Neuronal stem cell (in vitro differentiated cells): ENCODE data around the gene ANKRD33B.

Experiments
- DNase-seq: peaks from one replicate; pipeline ENCODE4 v3.0.0-alpha.2; 2013; ENCODE audit warnings: low spot score
- H2AFZ ChIP-seq: one replicate; pipeline ENCODE4 v1.6.1; 2013; ENCODE audit warnings: mild to moderate bottlenecking, low read length, inconsistent platforms
- H2AK5ac ChIP-seq: 2 replicates; pipeline ENCODE4 v1.6.1; 2013; ENCODE audit warnings: low read depth, mild to moderate bottlenecking, inconsistent platforms, low read length, moderate library complexity, mixed read lengths
- H2BK120ac ChIP-seq: 2 replicates; pipeline ENCODE4 v1.6.1; 2013; ENCODE audit warnings: low read depth, mild to moderate bottlenecking, inconsistent platforms, low read length, moderate library complexity, mixed read lengths
- H2BK12ac ChIP-seq: one replicate; pipeline ENCODE4 v1.6.1; 2013; ENCODE audit warnings: low read length, inconsistent platforms
- H2BK15ac ChIP-seq: 2 replicates; pipeline ENCODE4 v1.6.1; 2013; ENCODE audit warnings: mild to moderate bottlenecking, low read length, inconsistent platforms, mixed read lengths
- H2BK5ac ChIP-seq: one replicate; pipeline ENCODE4 v1.6.1; 2013; ENCODE audit warnings: inconsistent platforms, mild to moderate bottlenecking, low read length, moderate library complexity
- H3K14ac ChIP-seq: one replicate; pipeline ENCODE4 v1.6.1; 2013; ENCODE audit warnings: low read length, inconsistent platforms
- H3K18ac ChIP-seq: 2 replicates; pipeline ENCODE4 v1.6.1; 2013; ENCODE audit warnings: low read length, inconsistent platforms
- H3K23ac ChIP-seq: 2 replicates; pipeline ENCODE4 v1.6.1; 2013; ENCODE audit warnings: low read depth, mild to moderate bottlenecking, mixed read lengths, low read length, inconsistent platforms; ENCODE audit not compliant: poor library complexity
- H3K27ac ChIP-seq: replicated peaks from 3 replicates; pipeline ENCODE4 v1.5.1; 2013; ENCODE audit warnings: low read length, inconsistent platforms
- H3K27me3 ChIP-seq, 3 experiments: 2 replicates each; pipeline ENCODE4 v1.6.1; 2013; ENCODE audit warnings: low read length in 3 of 3, mild to moderate bottlenecking in 2 of 3, inconsistent platforms in 1 of 3, low read depth in 1 of 3, mixed read lengths in 1 of 3, moderate library complexity in 1 of 3; ENCODE audit not compliant: control insufficient read depth in 3 of 3, insufficient read depth in 3 of 3
- H3K36me3 ChIP-seq, 2 donors: replicated peaks in 1 of 2; 2 replicates each; pipeline ENCODE4 v1.6.1; 2013; ENCODE audit warnings: low read length in 2 of 2; ENCODE audit not compliant: control insufficient read depth in 2 of 2, insufficient read depth in 2 of 2
- H3K4ac ChIP-seq: 2 replicates; pipeline ENCODE4 v1.6.1; 2013; ENCODE audit warnings: inconsistent platforms, mild to moderate bottlenecking, low read length, moderate library complexity
- H3K4me1 ChIP-seq, 2 donors: 1 replicate in 1 of 2; 2 replicates in 1 of 2; pipeline ENCODE4 v1.6.1; 2013; ENCODE audit warnings: low read length in 2 of 2, low read depth in 1 of 2; ENCODE audit not compliant: control insufficient read depth in 2 of 2, insufficient read depth in 1 of 2
- H3K4me2 ChIP-seq: one replicate; pipeline ENCODE4 v1.6.1; 2013; ENCODE audit warnings: mild to moderate bottlenecking, low read length, inconsistent platforms; ENCODE audit not compliant: insufficient read depth, poor library complexity, severe bottlenecking
- H3K4me3 ChIP-seq, 2 donors: 2 replicates each; pipeline ENCODE4 v1.5.1; 2013; ENCODE audit warnings: low read length in 2 of 2, mild to moderate bottlenecking in 2 of 2, inconsistent platforms in 1 of 2, moderate library complexity in 1 of 2
- H3K79me1 ChIP-seq: one replicate; pipeline ENCODE4 v1.6.1; 2013; ENCODE audit warnings: low read depth, mild to moderate bottlenecking, inconsistent platforms, low read length, moderate library complexity
- H3K9ac ChIP-seq: one replicate; pipeline ENCODE4 v1.6.1; 2013; ENCODE audit warnings: mild to moderate bottlenecking, low read depth, low read length, inconsistent platforms; ENCODE audit not compliant: poor library complexity
- H3K9me3 ChIP-seq, 2 donors: replicated peaks in 1 of 2; 2 replicates each; pipeline versions ENCODE3 to v1.6.1; 2013; ENCODE audit warnings: low read length in 2 of 2, mild to moderate bottlenecking in 2 of 2, inconsistent platforms in 1 of 2, low read depth in 1 of 2, mixed read lengths in 1 of 2, moderate library complexity in 1 of 2; ENCODE audit not compliant: control insufficient read depth in 2 of 2, insufficient read depth in 1 of 2
- H4K8ac ChIP-seq: one replicate; pipeline ENCODE4 v1.6.1; 2013; ENCODE audit warnings: low read depth, mild to moderate bottlenecking, inconsistent platforms, low read length, moderate library complexity
- H4K91ac ChIP-seq: one replicate; pipeline ENCODE4 v1.6.1; 2013; ENCODE audit warnings: low read length, low read depth, mild to moderate bottlenecking, inconsistent platforms; ENCODE audit not compliant: poor library complexity
- WGBS, 2 donors: extraction: QIAGEN DNeasy Blood & Tissue Kit; methylation state at CpG; one replicate each; pipeline ENCODE4 v1.1.7; 2013; ENCODE audit warnings: missing lambda C conversion rate in 2 of 2, mixed read lengths in 1 of 2; ENCODE audit not compliant: insufficient read length in 2 of 2, insufficient replicate concordance in 1 of 2; ENCODE audit errors: extremely low coverage in 2 of 2; 5-methylcytosine and 5-hydroxymethylcytosine counted together

Gene ANKRD33B

DNA sequence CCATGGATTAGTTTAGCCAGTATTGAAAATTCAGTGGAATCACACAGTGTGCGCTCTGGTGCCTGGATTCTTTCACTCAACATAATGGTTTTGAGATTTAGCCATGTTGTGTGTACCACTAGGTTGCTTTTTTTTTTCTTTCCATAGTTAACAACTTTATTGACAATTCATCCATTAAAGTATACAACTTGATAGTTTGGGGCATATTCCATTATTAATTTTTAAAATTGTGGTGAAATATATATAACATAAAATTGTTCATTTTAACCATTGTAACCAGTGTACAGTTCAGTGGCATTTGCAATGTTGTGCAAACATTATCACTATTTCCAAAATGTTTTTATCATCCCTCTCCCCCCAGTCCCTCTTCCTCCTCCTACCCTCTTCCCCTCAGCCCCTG is 35.2 kb downstream of the ANKRD33B start:
- peaks cover 0 to 4% of the 10 kb centered on the region in 2 donors for H3K4me1 ChIP-seq
- DNase-seq: no peak

DNA sequence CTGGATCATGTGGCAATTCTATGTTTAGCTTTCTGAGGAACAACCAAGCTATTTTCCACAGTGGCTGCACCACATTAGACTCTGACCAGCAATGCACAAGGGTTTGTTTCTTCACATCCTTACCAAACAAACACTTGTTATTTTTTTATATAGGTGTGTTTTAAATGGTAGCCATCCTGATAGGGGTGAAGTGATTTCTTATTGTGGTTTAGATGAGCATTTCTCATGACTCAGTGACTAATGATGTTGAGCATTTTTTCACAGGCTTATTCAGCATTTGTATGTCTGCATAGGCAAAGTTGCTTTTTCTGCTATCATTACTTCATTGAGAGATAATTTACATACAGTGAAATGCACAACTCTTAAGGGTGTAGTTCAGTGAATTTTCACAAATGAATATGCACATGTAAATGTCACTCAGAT is 36.0 kb downstream of the ANKRD33B start:
- no peak overlapping the region for H4K91ac ChIP-seq
- H3K4me1 ChIP-seq: peaks cover 0 to 4% of the 10 kb centered on the region in 2 donors
- no peak overlapping the region for H2BK120ac ChIP-seq
- DNase-seq: no peak
- no peak overlapping the region for H2BK5ac ChIP-seq
- no peaks in the 10 kb centered on the region for H3K27me3 ChIP-seq
- H2BK12ac ChIP-seq: no peak overlapping the region
- H3K27ac ChIP-seq: no peak overlapping the region
- H3K4me2 ChIP-seq: no peak overlapping the region
- H3K14ac ChIP-seq: no peak overlapping the region
- no peak overlapping the region for H3K4me3 ChIP-seq
- H3K36me3 ChIP-seq: no peaks in the 10 kb centered on the region
- H3K4ac ChIP-seq: no peak overlapping the region
- no peaks in the 10 kb centered on the region for H3K79me1 ChIP-seq
- H2AFZ ChIP-seq: no peak overlapping the region
- H3K18ac ChIP-seq: no peak overlapping the region
- peaks cover 0 to 5% of the 10 kb centered on the region in 2 donors for H3K9me3 ChIP-seq
- H3K9ac ChIP-seq: no peak overlapping the region
- no peak overlapping the region for H4K8ac ChIP-seq
- no peak overlapping the region for H2AK5ac ChIP-seq
- H3K23ac ChIP-seq: no peak overlapping the region
- H2BK15ac ChIP-seq: no peak overlapping the region

More for the DNA sequence above, 35.2 kb downstream of the ANKRD33B start:
- H2AK5ac ChIP-seq: no peak overlapping the region
- peaks cover 0 to 5% of the 10 kb centered on the region in 2 donors for H3K9me3 ChIP-seq
- no peaks in the 10 kb centered on the region for H3K36me3 ChIP-seq
- no CpG with 5 or more reads among the region's 1 CpG for WGBS, 2 donors
- no peak overlapping the region for H3K27ac ChIP-seq
- no peak overlapping the region for H2BK120ac ChIP-seq
- no peak overlapping the region for H2AFZ ChIP-seq
- H3K18ac ChIP-seq: no peak overlapping the region
- no peak overlapping the region for H2BK5ac ChIP-seq
- no peak overlapping the region for H3K4ac ChIP-seq
- H3K4me2 ChIP-seq: no peak overlapping the region
- H3K4me3 ChIP-seq: no peak overlapping the region
- no peak overlapping the region for H2BK12ac ChIP-seq
- H3K23ac ChIP-seq: no peak overlapping the region
- no peak overlapping the region for H2BK15ac ChIP-seq
- H3K9ac ChIP-seq: no peak overlapping the region
- H4K91ac ChIP-seq: no peak overlapping the region
- H3K79me1 ChIP-seq: no peaks in the 10 kb centered on the region
- H4K8ac ChIP-seq: no peak overlapping the region
- no peak overlapping the region for H3K14ac ChIP-seq
- H3K27me3 ChIP-seq: no peaks in the 10 kb centered on the region

DNA sequence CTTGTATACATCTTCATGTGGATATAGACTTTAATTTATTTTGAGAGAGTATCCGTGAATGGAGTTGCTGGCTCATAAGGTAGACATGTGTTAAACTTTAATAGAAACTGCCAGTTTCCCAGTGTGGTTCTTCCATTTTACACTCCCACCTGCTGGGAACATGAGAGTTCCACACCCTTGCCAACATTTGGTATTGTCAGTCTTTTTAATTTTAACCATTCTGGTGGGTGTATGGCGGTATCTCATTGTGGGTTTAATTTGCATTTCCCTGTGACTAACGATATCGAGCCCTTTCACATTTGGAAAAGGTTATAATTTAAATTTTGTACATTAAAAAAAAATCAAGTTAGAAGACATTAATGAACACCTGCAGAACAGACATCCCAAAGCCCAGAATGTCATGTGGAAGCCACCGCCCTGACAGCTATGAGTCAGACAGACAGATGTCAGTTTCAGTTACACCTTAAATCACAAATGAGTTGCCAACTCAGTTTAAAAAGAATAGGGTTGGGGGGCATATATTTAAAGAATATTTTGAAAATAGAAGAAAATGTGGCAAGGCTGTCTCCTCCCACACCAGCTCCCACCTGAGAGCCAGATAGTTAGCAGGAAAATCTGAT is 36.9 kb downstream of the ANKRD33B start:
- no peak for DNase-seq
- no peak overlapping the region for H3K14ac ChIP-seq
- H3K4me2 ChIP-seq: no peak overlapping the region
- H3K9me3 ChIP-seq: peaks cover 0 to 5% of the 10 kb centered on the region in 2 donors
- no peak overlapping the region for H3K27ac ChIP-seq
- H2BK15ac ChIP-seq: no peak overlapping the region
- H3K4ac ChIP-seq: no peak overlapping the region
- no peak overlapping the region for H3K18ac ChIP-seq
- no peak overlapping the region for H2AFZ ChIP-seq
- no CpG with 5 or more reads among the region's 5 CpGs for WGBS, 2 donors
- no peak overlapping the region for H3K4me3 ChIP-seq
- H2AK5ac ChIP-seq: no peak overlapping the region
- no peak overlapping the region for H3K9ac ChIP-seq
- H3K27me3 ChIP-seq: no peaks in the 10 kb centered on the region
- no peaks in the 10 kb centered on the region for H3K36me3 ChIP-seq
- H3K23ac ChIP-seq: no peak overlapping the region
- peaks cover 0 to 4% of the 10 kb centered on the region in 2 donors for H3K4me1 ChIP-seq
- no peak overlapping the region for H2BK120ac ChIP-seq
- no peak overlapping the region for H4K8ac ChIP-seq
- H2BK12ac ChIP-seq: no peak overlapping the region
- no peaks in the 10 kb centered on the region for H3K79me1 ChIP-seq
- H2BK5ac ChIP-seq: no peak overlapping the region
- no peak overlapping the region for H4K91ac ChIP-seq

DNA sequence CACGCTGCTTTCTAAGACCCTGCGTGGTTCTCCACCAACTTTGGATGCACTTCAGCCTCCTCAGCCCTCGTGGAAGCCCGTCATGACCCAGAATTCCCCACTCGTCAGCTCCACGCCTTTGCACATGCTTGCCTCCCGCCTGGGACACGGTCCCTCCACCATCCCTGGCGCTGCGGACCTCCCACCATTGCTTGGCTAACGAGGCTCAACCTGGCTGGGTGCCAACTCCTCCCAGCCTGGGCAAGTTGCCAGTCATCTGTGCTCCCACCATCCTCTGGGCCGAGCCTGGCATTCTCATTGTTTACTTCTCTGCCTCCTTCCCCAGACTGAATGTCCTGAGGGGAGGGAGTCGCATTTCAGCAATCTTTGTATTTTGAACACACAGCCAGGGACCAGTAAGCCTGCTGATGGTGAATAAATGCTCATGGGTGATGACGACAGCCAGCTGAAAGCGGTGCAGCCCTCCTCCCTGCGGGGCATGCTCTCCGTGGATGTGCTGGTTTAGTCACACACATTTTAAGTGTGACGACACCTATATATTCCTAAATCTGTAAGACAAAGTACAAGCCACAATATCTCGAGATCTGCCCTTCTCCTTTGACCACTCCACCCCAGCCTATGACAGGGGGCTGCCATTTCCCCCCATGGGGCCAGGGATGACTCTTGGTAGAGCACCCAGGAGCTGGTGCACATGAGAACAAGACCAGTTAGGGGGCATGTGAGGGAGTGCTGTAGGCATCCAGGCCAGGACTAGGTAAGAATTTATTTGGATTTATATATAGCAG is 37.6 kb downstream of the ANKRD33B start:
- H2BK120ac ChIP-seq: no peak overlapping the region
- H4K8ac ChIP-seq: no peak overlapping the region
- no peak overlapping the region for H2BK5ac ChIP-seq
- peak overlapping the region; percentile 68 for H3K18ac ChIP-seq
- H2AFZ ChIP-seq: no peak overlapping the region
- H2BK15ac ChIP-seq: no peak overlapping the region
- H3K4me3 ChIP-seq: peak overlapping the region in 1 of 2 donors; percentile 40
- H3K79me1 ChIP-seq: no peaks in the 10 kb centered on the region
- H3K36me3 ChIP-seq: no peaks in the 10 kb centered on the region
- no peaks in the 10 kb centered on the region for H3K27me3 ChIP-seq
- peak overlapping the region; percentile 66 for H3K23ac ChIP-seq
- DNase-seq: no peak
- peaks cover 0 to 5% of the 10 kb centered on the region in 2 donors for H3K9me3 ChIP-seq
- H3K14ac ChIP-seq: peak overlapping the region; percentile 66
- H3K4ac ChIP-seq: no peak overlapping the region
- H3K4me2 ChIP-seq: no peak overlapping the region
- H2AK5ac ChIP-seq: no peak overlapping the region
- H3K9ac ChIP-seq: peak overlapping the region; percentile 36
- no CpG with 5 or more reads among the region's 19 CpGs for WGBS, 2 donors
- H4K91ac ChIP-seq: no peak overlapping the region
- no peak overlapping the region for H3K27ac ChIP-seq
- H3K4me1 ChIP-seq: peaks cover 0 to 4% of the 10 kb centered on the region in 2 donors
- H2BK12ac ChIP-seq: no peak overlapping the region
